HG03159 (cell line): ENCODE data around the gene MAPKAPK2.

Experiments
- ATAC-seq: cut with Tn5 transposase; IDR thresholded peaks from one replicate; pipeline ENCODE4 v1.9.1; 2021; ENCODE audit warnings: mild to moderate bottlenecking, moderate library complexity; ENCODE audit not compliant: unreplicated experiment

The MAPKAPK2 gene

DNA sequence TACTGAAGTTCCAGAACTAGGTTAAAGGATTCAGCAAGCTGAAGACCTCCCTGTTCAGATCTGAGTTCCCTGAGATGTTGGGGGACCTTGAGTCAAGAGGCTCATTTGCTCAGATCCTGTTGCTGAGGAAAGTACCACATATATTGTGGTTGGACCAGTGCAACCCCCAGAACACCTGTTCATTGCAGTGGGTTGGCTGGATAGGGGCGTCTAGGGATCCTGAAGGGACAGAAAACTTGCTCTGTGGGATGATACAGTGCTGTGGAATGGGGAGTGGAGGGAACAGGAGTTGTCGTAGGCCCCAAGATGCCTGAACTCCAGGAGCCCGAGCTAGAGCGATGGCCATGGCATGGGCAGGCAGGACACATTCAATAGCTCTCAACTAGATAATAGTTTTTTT, 24.6 kb upstream of the MAPKAPK2 start:
- no peak for ATAC-seq

DNA sequence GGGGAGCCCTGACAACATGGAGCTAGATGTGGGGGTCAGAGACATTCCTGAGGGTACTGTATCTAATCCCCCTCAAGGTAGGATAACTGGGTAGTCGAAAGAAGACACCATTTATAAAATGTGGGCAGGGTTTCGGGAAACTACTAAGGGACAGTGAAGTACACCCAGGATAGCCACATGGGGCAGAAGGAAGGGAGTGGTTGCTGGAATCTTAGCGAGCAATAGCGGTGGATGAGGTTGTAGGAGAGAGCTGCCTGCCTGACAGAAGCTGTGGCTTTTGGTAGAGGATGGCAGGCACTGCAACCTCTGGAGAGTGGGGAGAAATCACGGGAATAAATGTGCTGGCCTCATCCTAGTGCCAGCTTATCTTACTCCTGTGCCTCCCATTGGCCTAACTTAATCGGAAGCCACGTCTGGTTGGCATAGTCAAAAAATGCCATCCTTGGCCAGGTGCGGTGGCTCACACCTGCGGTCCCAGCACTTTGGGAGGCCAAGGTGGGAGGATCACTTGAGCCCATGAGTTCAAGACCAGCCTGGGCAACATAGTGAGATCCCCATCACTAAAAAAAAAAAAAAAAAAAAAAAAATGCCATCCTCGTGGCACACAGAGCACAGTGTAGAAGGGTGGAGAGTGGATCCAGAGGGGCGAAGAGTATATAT, 23.4 kb upstream of the MAPKAPK2 start:
- no peak for ATAC-seq

DNA sequence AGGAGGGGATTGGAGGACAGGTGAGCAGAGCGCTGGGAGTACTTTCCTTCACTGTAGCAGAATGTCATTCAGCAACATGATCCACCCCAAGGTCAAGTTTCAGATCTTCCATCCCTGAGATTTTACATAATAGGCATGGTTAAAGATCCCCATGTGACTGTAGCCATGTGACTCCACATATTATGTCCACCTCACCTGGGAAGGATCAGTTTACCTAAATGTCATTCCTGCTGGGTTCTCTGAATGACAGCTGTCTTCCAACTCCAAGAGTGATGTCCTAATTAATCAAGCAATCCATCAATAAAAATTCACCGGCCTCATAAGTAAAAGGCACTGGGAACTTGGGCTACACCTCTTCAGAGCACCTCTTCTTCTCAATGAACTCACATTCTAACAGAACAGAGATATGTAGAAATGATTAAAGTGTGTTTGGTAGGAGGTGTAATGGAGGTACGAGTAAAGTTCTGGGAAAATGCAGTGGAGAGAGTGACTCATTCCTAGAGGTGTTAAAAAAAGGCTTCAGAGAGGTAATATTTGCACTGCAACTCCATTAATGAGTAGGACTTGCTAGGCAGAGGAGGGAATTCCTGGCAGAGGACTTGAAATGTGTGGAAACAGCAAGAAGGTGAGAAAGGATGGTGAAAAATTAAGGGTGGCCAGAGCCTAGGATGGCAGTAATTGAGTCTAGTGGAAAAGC, 22.2 kb upstream of the MAPKAPK2 start:
- ATAC-seq, result no peak

DNA sequence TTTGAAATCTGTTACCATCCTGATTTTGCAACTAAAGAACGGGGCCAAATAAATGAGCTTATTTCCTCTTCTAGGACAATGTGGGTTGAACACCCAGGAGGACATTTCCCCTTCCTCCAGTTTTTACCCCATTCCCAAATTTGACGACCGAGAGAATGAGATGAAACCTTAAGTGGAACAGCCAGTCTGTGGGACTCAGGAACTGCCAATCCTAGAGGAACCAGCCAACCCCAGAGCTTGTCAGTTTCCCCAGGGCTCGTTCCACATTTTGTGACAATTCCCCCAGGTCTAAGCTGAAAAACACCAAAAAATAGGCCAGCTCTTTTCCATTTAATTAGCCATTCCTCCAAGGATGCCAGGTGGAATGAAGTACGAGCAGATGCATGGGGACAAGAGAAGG, 21.3 kb upstream of the MAPKAPK2 start:
- no peak for ATAC-seq

DNA sequence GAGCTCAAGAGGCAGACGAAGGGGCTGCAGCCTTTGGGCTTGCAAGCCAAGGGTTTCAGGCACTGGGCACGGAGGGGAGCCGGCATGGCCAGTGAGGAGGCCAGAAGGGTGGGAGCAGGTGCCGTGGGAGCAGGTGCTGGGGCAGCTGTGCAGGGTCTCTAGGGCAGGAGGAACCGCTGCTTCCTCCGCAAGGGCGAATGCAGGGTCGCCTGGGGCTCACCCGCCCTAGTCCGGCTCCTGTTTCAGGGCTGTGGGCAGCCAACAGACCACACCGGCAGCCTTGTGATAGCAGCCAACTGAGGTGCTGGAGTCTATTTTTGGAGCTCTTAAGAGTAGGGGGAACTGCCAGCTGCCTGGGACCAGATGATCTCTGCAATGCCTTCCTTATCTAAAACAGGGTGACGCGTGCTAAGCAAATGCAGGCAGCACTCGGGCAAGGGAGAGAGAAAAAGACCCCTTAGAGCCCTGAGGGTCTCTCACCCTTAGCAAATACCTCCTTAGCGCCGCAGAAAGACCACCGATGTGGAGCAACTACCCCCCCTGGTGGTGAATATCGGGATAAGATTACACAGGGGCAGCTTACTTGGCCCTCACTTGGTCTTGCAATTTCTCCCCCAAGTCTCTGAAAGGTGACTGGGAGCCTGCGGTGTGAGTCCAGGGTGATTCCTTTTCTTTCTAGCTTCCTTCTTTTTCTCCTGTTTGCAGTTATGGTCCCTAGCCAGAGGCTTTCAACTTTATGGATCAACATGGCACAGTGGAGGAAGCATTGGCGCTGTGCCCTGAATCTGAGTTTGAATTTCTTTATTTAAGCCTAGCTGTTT, 20.7 kb upstream of the MAPKAPK2 start:
- no peak for ATAC-seq

DNA sequence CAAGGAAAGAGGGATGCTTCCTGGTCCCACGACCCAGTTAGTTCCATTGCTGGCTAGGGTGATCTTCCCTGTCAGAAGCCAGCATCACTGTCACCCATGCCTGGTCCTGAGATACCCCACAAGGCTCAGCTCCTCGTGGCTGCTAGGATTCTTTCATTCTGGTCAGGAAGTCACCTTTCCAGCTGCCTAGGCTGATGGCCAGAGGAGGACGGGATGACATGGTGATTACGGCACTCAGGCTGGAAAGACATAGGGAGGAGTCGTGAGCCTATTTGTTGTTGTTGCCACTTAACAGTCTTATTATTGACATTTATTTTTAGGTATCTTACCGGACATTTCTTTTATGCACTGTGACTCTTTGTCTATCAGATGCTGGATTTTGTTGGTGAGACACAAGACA, 20.0 kb upstream of the MAPKAPK2 start:
- ATAC-seq, result no peak

DNA sequence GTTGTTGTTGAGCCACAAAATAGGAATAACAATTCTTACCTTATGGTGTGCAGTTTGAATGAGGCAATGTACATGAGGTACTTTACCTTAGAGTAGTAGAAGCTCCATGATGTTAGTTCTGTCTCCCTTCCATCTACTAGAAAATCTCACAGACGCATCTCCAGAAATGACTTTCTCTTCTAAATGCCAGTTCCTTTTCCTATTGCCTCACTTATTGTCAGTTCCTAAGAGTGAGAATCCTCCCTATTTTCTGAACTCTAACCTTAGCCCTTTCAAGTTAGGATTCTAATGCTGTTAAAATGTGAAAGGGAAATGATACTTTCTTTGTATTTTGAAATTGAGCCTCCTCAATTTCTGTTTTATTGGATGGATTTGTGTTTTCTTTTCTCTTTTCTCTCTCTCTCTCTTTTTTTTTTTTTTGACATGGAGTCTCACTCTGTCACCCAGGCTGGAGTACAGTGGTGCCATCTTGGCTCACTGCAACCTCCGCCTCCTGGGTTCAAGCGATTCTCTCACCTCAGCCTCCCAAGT, 18.6 kb upstream of the MAPKAPK2 start:
- ATAC-seq, result no peak

DNA sequence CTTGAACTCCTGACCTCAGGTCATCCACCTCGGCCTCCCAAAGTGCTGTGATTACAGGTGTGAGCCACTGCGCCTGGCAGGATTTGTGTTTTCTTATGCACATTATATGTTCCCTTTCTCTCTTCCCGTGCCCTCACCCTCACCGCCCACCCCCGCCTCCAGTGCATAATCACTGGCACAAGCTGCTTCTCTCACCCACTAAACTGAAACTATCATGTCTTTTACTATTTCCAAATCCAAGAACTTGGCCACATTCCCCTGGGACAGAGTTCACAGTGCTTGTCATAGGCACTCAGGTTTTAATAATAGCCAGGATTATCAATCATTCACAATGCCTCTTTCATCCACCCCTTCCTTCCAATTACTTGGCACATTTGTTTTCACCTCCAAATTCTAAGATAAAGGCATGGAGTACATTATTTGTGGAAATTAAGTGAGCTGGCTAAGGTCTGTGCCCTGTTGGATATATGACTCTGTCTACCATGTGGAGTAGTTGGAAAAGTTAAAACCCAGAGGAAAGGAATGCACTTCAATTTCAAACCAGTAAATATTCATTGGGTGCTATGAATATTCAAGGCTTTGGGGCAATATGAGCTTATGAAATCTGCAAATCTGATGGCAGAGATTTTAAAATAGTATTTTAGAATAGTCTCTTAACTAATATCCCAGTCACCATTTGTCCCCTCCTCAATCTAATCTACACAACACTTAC, 17.6 kb upstream of the MAPKAPK2 start:
- ATAC-seq, result no peak

DNA sequence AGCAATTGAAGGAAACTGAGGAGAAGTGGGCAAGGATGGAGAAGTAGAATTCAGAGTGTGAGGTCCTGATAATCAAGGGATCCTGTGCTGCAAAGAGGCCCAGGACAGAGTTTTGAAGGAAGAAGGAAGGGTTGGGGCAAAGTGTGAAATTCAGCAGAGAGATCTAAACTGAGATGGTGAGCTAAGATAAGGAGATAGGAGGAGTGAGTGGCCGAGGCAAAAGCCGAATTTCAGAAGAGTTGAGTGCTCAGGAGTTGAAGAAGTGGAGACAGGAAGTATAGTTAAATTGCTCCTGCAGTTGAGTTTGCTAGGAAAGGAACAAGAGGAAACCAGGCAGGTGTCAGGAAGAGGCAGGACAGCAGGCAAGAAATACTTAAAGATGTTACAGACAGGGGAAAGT, 16.4 kb upstream of the MAPKAPK2 start:
- no peak for ATAC-seq

DNA sequence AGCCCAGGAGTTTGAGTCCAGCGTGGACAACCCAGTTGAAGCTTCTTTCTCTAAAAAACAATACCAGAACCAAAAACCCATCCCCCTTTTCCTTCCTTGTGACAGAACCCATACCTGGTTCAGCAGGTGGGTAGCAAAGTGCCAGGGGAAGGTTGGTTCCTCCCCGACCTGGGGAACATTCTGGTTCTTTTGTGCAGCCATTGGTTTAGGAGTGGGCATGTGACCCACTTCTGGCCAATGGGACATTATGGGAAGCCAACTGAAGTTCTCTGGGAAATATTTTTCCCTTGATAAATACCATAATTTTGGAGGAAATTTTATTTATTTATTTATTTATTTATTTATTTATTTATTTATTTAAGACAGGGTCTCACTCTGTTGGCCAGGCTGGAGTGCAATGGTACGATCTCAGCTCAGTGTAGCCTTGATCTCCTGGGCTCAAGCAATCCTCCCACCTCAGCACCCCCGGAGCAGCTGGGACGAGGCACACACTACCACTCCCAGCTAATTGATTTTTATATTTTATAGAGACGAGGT, 15.8 kb upstream of the MAPKAPK2 start:
- ATAC-seq, result no peak

DNA sequence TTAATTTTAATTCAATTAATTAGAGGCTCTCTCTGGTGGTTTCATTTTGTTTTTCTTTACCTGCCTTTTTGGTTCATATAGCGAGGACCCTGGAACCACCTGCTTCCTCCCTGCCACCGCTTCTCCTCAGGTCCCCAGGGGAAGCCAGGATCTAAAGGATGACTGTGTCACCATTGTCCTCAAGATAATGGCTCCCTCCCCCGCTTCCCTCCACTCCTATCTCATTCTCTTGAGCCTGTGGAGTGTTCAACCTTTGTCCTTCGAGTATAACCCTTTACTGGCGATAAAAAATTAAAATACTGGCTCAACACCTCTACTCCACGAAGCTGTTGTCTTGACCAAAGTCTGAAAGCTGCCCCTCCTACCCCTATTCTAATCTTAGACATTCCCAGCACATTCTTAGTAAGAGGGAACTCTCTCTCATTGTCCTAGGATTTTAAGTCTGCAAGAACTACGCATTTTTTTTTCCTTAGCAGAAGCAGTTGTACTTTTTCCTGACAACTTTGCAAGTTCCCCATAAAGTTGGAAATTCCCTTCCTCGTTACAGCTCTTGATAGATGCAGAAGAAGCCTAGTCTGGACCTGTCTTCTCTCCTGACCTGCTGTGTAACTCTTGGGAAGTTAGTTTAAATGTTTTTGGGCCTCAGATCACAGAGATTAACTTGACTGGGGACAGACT, 12.6 kb upstream of the MAPKAPK2 start:
- ATAC-seq, result no peak

DNA sequence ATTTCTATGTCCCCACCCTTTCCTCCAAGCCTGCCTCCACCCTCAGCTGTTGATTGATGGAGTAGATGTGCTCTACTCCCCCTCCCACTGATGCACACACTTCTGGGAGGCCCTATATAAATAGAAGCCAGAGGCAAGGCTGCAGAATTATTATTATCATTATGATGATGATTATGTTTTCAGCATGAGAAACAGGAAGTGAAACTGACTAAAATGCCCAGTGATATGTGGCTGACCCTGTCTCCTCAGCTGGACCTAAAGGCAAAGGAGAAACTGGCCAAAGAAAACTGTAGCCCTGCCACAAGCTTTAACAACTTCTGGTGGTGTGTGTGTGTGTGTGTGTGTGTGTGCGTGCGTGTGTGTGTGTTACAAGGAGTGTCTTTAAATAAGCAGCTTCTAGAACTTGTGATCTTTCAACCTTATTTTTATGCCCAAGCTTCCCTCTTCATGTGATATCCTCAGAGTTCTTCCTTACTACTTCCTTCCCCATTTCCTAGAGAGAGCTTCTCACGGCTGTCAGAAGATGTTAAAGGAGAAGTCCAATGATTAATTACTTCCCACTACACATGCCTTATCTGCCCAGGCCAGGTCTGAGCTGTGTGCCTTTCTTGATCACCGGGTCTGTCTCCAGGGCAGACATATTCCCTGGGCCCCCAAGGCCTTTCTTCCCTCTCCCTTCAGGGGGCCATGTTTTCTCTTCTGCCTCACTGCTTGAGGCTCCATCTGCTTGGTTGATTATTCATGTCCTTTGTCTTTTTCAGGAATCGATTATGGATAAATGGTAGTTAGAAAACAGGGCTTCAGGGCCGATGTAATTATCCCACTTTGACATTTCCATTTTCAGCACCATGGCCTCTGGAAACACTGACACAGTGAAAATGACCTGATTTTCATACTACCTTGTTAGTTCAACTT, 11.6 kb upstream of the MAPKAPK2 start:
- no peak for ATAC-seq

DNA sequence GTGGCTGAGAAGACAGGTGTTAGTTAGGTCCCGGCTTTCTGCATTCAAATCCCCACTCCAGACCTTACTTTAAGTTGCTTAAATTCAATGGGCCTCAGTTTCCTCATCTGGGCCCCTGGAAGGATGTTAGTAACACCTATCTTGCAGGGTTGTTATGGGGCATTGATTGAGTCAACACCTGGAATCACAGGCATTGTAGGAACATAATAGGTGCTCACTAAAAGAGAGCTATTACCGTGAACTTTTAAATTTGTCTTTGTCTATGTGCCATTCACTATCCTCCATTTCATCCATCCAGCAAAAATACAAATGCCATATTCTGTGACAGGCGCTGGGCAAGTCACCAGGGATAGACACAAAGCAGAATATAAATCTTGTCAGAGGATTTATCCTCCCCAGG, 10.5 kb upstream of the MAPKAPK2 start:
- ATAC-seq, result no peak

DNA sequence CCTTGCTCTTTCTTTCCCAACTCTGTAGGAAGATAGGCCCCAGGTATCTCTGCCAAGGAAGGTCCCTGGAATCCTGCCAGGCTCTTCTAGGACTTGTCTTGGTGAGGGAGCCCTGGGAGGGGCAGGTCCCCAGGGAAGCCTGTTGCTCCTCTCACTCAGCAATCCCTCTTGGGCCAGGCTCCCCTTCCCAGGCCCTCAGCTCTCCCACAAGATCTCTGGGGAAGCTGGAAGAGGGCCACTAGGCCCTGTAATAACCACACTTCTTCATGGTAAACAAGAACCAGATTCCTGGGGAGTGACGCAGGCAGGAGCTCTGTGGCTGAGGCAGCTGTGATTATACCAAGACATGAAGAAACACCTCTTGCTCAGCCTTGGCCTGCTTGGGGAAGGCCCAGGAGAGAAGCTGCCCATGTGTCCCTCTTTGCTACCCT, 9.9 kb upstream of the MAPKAPK2 start:
- ATAC-seq, result no peak

DNA sequence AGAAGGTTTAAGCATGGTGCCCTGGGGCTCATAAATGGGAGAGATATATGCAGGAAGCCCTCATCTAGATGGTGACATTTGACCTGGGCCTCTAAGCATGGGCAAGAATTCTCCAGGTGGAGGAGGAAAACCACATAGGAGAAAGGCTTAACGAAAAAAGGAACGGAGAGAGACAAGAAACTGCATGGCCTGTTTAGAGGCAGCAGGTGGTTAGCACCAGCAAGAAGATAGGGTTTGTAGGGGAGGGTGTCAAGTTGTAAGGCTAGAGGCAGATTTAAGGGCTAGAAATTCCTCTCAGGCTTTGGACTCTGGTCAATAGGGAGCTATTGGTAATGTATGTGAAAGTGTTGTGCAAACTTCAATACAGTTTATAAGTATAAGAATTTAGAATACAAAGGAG, 8.2 kb upstream of the MAPKAPK2 start:
- ATAC-seq, result no peak

DNA sequence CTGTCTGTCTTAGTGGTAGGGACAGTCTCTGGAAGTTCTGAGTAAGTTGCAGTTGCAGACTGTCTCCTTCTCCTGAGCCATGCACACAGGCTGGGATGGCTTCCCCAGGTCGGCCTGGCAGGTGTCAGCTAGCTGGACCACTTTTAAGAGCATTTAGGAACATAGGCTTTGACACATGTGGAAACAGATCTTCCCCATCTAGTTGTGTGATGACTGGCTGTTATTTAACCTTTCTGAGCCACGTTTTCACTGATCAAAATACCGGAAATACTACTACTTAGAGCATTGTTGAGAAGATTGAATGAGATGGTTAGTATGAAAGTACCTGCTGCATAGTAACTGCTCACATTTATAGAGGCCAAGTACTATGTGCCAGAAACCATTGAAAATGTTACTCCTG, 6.2 kb upstream of the MAPKAPK2 start:
- peak; percentile 35 for ATAC-seq

DNA sequence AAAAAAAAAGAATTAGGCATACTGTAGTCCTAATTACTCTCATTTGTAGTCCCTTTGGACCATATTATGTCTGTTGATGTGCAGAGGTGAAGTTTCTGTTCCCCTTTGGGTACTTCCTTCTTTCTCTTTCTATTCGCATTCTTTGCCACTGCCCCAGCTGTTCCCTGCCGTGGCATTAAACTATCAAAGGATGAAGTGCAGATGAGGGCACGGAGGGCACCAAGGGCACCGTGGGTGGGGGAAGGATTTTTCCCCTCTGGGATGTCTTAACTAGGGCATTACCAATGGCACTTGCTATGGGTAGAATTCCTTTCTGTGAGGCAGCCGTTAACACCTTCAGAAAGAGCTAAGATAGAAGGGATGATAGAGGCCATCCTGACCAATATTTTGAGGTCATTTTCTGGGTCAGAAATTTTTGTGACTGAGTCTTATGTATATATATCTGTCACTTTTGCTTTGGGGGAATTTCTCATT, 4.9 kb upstream of the MAPKAPK2 start:
- ATAC-seq, result peak; percentile 77

DNA sequence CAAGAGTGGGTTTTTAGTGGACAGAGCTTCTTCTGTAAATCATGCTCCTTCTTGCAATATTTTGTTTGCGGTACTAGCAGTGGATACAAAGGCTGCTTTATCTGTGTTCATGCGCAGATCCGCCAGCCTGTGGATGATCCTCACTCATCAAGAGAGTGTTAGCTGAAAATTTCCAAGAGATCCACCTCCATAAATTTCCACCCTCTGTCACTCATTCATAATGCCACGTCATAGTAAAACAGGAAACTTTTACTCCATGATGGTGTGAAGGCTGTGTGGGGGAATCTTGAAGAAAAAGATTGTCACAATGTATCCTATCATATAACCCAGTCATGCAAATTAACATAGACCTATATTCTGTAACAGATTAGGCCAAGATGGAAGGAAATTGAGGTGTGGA, 4.4 kb upstream of the MAPKAPK2 start:
- no peak for ATAC-seq

DNA sequence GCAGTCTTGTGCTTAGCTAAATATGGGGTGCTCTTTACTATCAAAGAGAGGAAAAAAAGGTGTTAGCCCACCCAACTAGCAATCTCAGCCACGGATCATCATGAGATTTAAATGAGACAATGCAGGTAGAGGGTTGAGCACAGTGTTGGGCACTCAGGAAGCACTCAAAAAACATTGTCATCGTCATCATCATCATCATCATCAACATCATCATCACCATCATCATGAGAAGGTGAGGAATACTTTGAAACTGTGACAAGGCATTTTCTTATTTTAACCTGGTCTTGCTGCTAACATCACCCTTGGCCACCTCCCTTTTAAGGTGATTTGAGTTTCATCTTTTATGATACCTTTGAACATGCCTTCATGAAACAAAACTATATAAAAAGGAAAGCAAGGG, 3.3 kb upstream of the MAPKAPK2 start:
- no peak for ATAC-seq
